HEK293 (cell line): ENCODE data around the gene SLC25A12.

ENCODE experiments used
- CTCF ChIP-seq: fragments of 450-650 bp; formaldehyde crosslinking; IDR thresholded peaks from 2 replicates; pipeline ENCODE4 v1.5.1; 2016; ENCODE audit warnings: missing biosample characterization, missing genetic modification characterization
- GLI4 ChIP-seq: fragments of 450-650 bp; formaldehyde crosslinking; IDR thresholded peaks from 2 replicates; pipeline ENCODE4 v1.5.1; 2016; ENCODE audit warnings: missing biosample characterization, missing genetic modification characterization
- KLF10 ChIP-seq: fragments of 450-650 bp; IDR thresholded peaks from 2 replicates; pipeline ENCODE4 v1.5.1; 2018; ENCODE audit warnings: missing biosample characterization, mild to moderate bottlenecking, missing genetic modification characterization
- ZFP69B ChIP-seq: fragments of 450-650 bp; formaldehyde crosslinking; IDR thresholded peaks from 2 replicates; pipeline ENCODE4 v1.5.1; 2016; ENCODE audit warnings: missing biosample characterization, missing genetic modification characterization
- ZNF114 ChIP-seq: fragments of 450-650 bp; formaldehyde crosslinking; IDR thresholded peaks from 2 replicates; pipeline ENCODE4 v1.5.0; 2017; ENCODE audit warnings: missing biosample characterization, missing genetic modification characterization
- ZNF133 ChIP-seq: fragments of 450-650 bp; formaldehyde crosslinking; IDR thresholded peaks from 2 replicates; pipeline ENCODE4 v1.5.1; 2016; ENCODE audit warnings: missing biosample characterization, missing genetic modification characterization
- ZNF280C ChIP-seq: fragments of 450-650 bp; formaldehyde crosslinking; IDR thresholded peaks from 2 replicates; pipeline ENCODE4 v1.5.1; 2016; ENCODE audit warnings: missing biosample characterization, missing genetic modification characterization
- ZNF426 ChIP-seq: fragments of 450-650 bp; formaldehyde crosslinking; IDR thresholded peaks from 2 replicates; pipeline ENCODE4 v1.5.1; 2017; ENCODE audit warnings: missing biosample characterization, missing genetic modification characterization, mild to moderate bottlenecking, inconsistent platforms, moderate library complexity
- ZNF48 ChIP-seq: fragments of 450-650 bp; formaldehyde crosslinking; IDR thresholded peaks from 2 replicates; pipeline ENCODE4 v1.5.1; 2016; ENCODE audit warnings: missing biosample characterization, missing genetic modification characterization
- ZNF785 ChIP-seq: fragments of 450-650 bp; formaldehyde crosslinking; IDR thresholded peaks from 2 replicates; pipeline ENCODE4 v1.5.1; 2016; ENCODE audit warnings: missing biosample characterization, missing genetic modification characterization

DNA sequence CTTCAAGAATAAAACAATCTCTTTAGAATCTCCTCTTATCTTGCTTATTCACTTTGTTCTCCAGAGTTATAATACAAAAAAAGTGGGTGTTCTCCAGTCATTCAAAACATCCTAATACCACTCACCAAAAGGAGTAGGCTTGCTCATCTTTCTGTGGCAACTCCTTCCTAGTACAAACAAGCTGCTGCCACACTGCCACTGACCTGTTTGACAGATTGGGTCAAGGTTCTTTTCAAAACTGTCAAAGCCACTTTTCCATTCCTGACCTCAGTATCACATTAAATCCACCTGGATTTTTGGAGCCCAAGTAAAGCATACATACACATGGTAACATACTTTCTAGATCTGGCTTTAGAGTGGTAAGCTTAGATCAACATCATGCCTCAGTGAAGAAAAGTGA, 59.8 kb downstream of the SLC25A12 start:
- no peak for TF ChIP-seq ZNF426 (tag by site-specific recombination)
- TF ChIP-seq ZNF114 (tag by site-specific recombination) = no peak
- no peak for TF ChIP-seq CTCF
- no peak for TF ChIP-seq KLF10 (tag by site-specific recombination)
- TF ChIP-seq ZNF280C (tag by site-specific recombination) = no peak
- no peak for TF ChIP-seq ZFP69B (tag by site-specific recombination)
- no peak for TF ChIP-seq GLI4 (tag by site-specific recombination)
- TF ChIP-seq ZNF48 (tag by site-specific recombination) = no peak
- TF ChIP-seq ZNF785 (tag by site-specific recombination) = no peak
- no peak for TF ChIP-seq ZNF133 (tag by site-specific recombination)
